DOHH2 (cell line): ENCODE measurements around the gene MYEOV.

ENCODE experiments used
- EZH2phosphoT487 ChIP-seq: fragments of 200-600 bp; sonication (generic); IDR thresholded peaks from 2 replicates; pipeline ENCODE4 v1.6.1; 2017; ENCODE audit warnings: borderline replicate concordance, mild to moderate bottlenecking, antibody characterized with exemption, low read length, moderate library complexity, mixed read lengths
- TF ChIP-seq, protein P1 (sequence below): fragments of 200-600 bp; sonication (generic); IDR thresholded peaks from one replicate; pipeline ENCODE4 v1.5.1; 2014; ENCODE audit warnings: antibody characterized with exemption, mild to moderate bottlenecking, low read depth, low read length; ENCODE audit not compliant: poor library complexity, severe bottlenecking

DNA sequence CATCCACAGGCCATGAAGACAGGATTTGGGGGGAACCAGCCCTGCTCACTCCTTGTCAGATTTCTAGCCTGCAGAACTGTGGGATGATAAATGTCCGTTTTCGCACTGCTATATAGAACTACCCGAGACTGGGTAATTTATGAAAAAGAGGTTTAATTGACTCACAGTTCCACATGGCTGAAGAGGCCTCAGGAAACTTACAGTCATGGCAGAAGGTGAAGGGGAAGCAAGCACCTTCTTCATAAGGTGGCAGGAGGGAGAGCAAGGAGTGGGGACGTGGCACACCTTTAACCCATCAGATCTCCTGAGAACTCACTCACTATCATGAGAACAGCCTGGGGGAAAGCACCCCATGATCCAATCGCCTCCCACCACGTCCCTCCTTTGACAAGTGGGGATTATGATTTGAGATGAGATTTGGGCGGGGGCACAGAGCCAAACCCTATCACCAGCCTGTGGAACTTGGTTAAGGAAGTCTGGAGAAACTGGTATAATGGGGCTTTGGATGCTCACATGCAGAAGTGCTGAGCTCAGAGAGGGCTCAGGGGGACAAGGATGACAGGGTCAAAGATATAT, 50.7 kb downstream of the MYEOV start:
- TF ChIP-seq, protein P1, sequence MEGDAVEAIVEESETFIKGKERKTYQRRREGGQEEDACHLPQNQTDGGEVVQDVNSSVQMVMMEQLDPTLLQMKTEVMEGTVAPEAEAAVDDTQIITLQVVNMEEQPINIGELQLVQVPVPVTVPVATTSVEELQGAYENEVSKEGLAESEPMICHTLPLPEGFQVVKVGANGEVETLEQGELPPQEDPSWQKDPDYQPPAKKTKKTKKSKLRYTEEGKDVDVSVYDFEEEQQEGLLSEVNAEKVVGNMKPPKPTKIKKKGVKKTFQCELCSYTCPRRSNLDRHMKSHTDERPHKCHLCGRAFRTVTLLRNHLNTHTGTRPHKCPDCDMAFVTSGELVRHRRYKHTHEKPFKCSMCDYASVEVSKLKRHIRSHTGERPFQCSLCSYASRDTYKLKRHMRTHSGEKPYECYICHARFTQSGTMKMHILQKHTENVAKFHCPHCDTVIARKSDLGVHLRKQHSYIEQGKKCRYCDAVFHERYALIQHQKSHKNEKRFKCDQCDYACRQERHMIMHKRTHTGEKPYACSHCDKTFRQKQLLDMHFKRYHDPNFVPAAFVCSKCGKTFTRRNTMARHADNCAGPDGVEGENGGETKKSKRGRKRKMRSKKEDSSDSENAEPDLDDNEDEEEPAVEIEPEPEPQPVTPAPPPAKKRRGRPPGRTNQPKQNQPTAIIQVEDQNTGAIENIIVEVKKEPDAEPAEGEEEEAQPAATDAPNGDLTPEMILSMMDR, result no peak
- TF ChIP-seq EZH2phosphoT487, result no peak
